Endothelial cell (in vitro differentiated cells): ENCODE data around the gene MYO19. TPM values are rescaled to one million over a fixed set of nuclear protein-coding genes. Genes with fewer than 3 reads are reported as not detected.

Experiments
- DNase-seq: peaks from one replicate; pipeline ENCODE4 v3.0.0; 2021; ENCODE audit warnings: low spot score
- H3K27ac Mint-ChIP-seq: one replicate; pipeline ENCODE4 v1.8.0; 2021; ENCODE audit warnings: mixed read lengths, inconsistent platforms; ENCODE audit not compliant: unreplicated experiment
- H3K27me3 Mint-ChIP-seq: one replicate; pipeline ENCODE4 v1.8.0; 2021; ENCODE audit warnings: mild to moderate bottlenecking, moderate library complexity, mixed read lengths, inconsistent platforms; ENCODE audit not compliant: unreplicated experiment
- H3K36me3 Mint-ChIP-seq: one replicate; pipeline ENCODE4 v1.8.0; 2021; ENCODE audit warnings: mild to moderate bottlenecking, low read depth, mixed read lengths, inconsistent platforms; ENCODE audit not compliant: unreplicated experiment
- H3K4me1 Mint-ChIP-seq: one replicate; pipeline ENCODE4 v1.8.0; 2021; ENCODE audit warnings: mild to moderate bottlenecking, mixed read lengths, inconsistent platforms; ENCODE audit not compliant: unreplicated experiment
- H3K4me3 Mint-ChIP-seq: one replicate; pipeline ENCODE4 v1.8.0; 2021; ENCODE audit warnings: mild to moderate bottlenecking, mixed read lengths, inconsistent platforms; ENCODE audit not compliant: unreplicated experiment
- H3K9me3 Mint-ChIP-seq: one replicate; pipeline ENCODE4 v1.8.0; 2021; ENCODE audit warnings: mixed read lengths, inconsistent platforms; ENCODE audit not compliant: unreplicated experiment
- CTCF ChIP-seq: fragments of 200-600 bp; sonication (generic); IDR thresholded peaks from one replicate; pipeline ENCODE4 v1.5.0; 2021; ENCODE audit warnings: antibody characterized with exemption; ENCODE audit not compliant: unreplicated experiment
- total RNA-seq: library from RNA; stranded (reverse); fragmentation: NEBNext Ultra II Directional; extraction: Animal tissue kit (Norgen Biotek cat#: 25700); gene quantifications from one replicate; pipeline ENCODE4 v1.2.1, GENCODE V29; 2021; ENCODE audit not compliant: unreplicated experiment

The MYO19 gene
- total RNA-seq, 1 donor from 2014 or later: 60.3 TPM

DNA sequence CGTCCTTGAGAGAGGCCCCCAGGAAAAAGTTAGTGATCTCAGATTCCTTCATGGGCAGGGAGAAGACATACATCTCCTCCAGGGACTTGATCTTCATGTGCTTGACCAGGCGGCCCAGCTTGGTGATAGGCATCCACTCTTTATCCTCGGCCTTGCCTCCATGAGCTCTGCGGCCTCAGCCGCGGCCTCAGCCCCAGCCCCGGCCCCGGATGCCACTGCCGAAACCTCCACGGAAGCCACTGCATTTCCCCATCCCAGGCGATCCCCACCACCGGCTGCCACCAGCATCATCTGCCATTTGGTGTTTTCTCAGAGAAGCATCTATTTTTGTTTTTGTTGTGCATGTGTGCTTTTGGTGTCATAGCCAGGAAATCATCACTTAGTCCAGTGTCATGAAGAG lies 40.4 kb upstream of the MYO19 start:
- Mint-ChIP-seq H3K4me3 (no peak overlapping the region), H3K27ac (no peak overlapping the region), H3K27me3 (peaks cover 5% of the 10 kb centered on the region), H3K36me3 (peaks cover 19% of the 10 kb centered on the region), H3K4me1 (no peaks in the 10 kb centered on the region), H3K9me3 (no peaks in the 10 kb centered on the region)
- no peak for TF ChIP-seq CTCF
- no peak for DNase-seq

DNA sequence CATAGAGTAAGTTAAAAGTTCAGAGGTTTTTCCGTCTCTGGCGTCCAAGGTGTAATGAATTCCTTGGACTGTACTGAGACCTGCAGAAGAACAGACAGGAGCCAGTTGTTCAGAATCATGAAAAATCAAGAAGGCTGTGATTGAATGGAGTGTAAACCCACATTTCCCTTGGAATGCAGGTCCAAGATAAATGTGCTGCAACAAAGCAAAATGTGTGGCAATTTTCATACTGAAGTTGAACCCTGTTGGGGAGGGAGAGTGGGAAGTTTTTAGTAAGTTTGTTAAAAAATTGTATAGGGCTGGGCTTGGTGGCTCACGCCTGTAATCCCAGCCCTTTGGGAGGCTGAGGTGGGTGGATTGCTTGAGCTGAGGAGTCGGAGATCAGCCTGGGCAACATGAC lies 31.4 kb upstream of the MYO19 start:
- Mint-ChIP-seq H3K4me1 (no peaks in the 10 kb centered on the region), H3K4me3 (no peak overlapping the region), H3K27me3 (no peaks in the 10 kb centered on the region), H3K36me3 (peaks cover 23% of the 10 kb centered on the region), H3K27ac (no peak overlapping the region), H3K9me3 (no peaks in the 10 kb centered on the region)
- TF ChIP-seq CTCF: no peak
- no peak for DNase-seq

- Mint-ChIP-seq H3K4me3 (no peak overlapping the region), H3K27ac (no peak overlapping the region), H3K36me3 (peaks cover 14% of the 10 kb centered on the region), H3K27me3 (no peaks in the 10 kb centered on the region), H3K9me3 (no peaks in the 10 kb centered on the region), H3K4me1 (peaks cover 3% of the 10 kb centered on the region)
- TF ChIP-seq CTCF: no peak
- DNase-seq: no peak
These were observed 18.8 kb upstream of the MYO19 start for GRCh38 chr17:36553459-36553858.

- Mint-ChIP-seq H3K4me3 (peak overlapping the region; percentile 23), H3K27ac (peak overlapping the region; percentile 46), H3K27me3 (peaks cover 3% of the 10 kb centered on the region), H3K4me1 (peaks cover 18% of the 10 kb centered on the region), H3K36me3 (peaks cover 8% of the 10 kb centered on the region), H3K9me3 (no peaks in the 10 kb centered on the region)
- TF ChIP-seq CTCF: no peak
- DNase-seq: no peak
These were observed 16.1 kb upstream of the MYO19 start for GRCh38 chr17:36550491-36551417.

GRCh38 chr17:36547776-36548175 lies 13.1 kb upstream of the MYO19 start:
- peaks cover 18% of the 10 kb centered on the region for H3K4me1 Mint-ChIP-seq

More at GRCh38 chr17:36547776-36548175, 13.1 kb upstream of the MYO19 start:
- H3K4me3 Mint-ChIP-seq: peak overlapping the region; percentile 28
- peaks cover 7% of the 10 kb centered on the region for H3K36me3 Mint-ChIP-seq
- no peak for DNase-seq
- peak overlapping the region; percentile 76 for H3K27ac Mint-ChIP-seq
- peaks cover 10% of the 10 kb centered on the region for H3K27me3 Mint-ChIP-seq
- TF ChIP-seq CTCF: no peak
- H3K9me3 Mint-ChIP-seq: no peaks in the 10 kb centered on the region
